OCI-LY3 (cell line): ENCODE data around the gene PCSK6.

Experiments
- H2AFZ ChIP-seq: fragments of 200-600, 300-600 bp; shearing (Covaris generic); 2 replicates; pipeline ENCODE4 v1.6.0; 2014; ENCODE audit warnings: antibody characterized with exemption, low read depth, low read length
- H3K27ac ChIP-seq: fragments of 200-600, 300-600 bp; sonication (generic); 2 replicates; pipeline ENCODE4 v1.5.1; 2014; ENCODE audit warnings: mild to moderate bottlenecking, low read length, moderate library complexity, mixed read lengths
- H3K27me3 ChIP-seq: fragments of 200-600, 300-600 bp; sonication (generic); 2 replicates; pipeline ENCODE4 v1.6.1; 2014; ENCODE audit warnings: low read depth, low read length, mixed read lengths
- H3K36me3 ChIP-seq: fragments of 200-600, 300-600 bp; sonication (generic); replicated peaks from 2 replicates; pipeline ENCODE3; 2014; ENCODE audit warnings: low read depth, low read length, mixed read lengths
- H3K4me1 ChIP-seq: fragments of 300-600, 200-600 bp; sonication (generic); 2 replicates; pipeline ENCODE4 v1.6.1; 2014; ENCODE audit warnings: low read length, mixed read lengths
- H3K4me2 ChIP-seq: fragments of 200-600, 300-600 bp; sonication (generic); 2 replicates; pipeline ENCODE4 v1.6.1; 2014; ENCODE audit warnings: low read length, mixed read lengths
- H3K4me3 ChIP-seq: fragments of 300-600, 200-600 bp; sonication (generic); 2 replicates; pipeline ENCODE4 v1.5.1; 2014; ENCODE audit warnings: antibody characterized with exemption, mild to moderate bottlenecking, low read length, moderate library complexity
- H3K79me2 ChIP-seq: fragments of 300-600, 200-600 bp; shearing (Covaris generic); 2 replicates; pipeline ENCODE4 v1.6.1; 2014; ENCODE audit warnings: mild to moderate bottlenecking, low read length, mixed read lengths
- H3K9ac ChIP-seq: fragments of 300-600, 200-600 bp; shearing (Covaris generic); 2 replicates; pipeline ENCODE4 v1.6.0; 2014; ENCODE audit warnings: mild to moderate bottlenecking, low read length, moderate library complexity
- H3K9me3 ChIP-seq: fragments of 200-600, 300-600 bp; shearing (Covaris generic); 2 replicates; pipeline ENCODE4 v1.6.1; 2014; ENCODE audit warnings: low read length, mixed read lengths; ENCODE audit not compliant: insufficient read depth
- H4K20me1 ChIP-seq: fragments of 200-600, 300-600 bp; sonication (generic); 2 replicates; pipeline ENCODE4 v1.6.1; 2016; ENCODE audit warnings: low read length, mixed read lengths; ENCODE audit not compliant: insufficient read depth
- CTCF ChIP-seq: fragments of 200-600, 300-600 bp; sonication (generic); IDR thresholded peaks from 2 replicates; pipeline ENCODE4 v1.5.1; 2014; ENCODE audit warnings: antibody characterized with exemption, low read length, low read depth
- EZH2phosphoT487 ChIP-seq: fragments of 200-600 bp; shearing (Covaris generic); IDR thresholded peaks from 2 replicates; pipeline ENCODE4 v1.6.1; 2018; ENCODE audit warnings: antibody characterized with exemption, mixed run types, low read depth

The PCSK6 gene

GRCh38 chr15:101444015-101444414, 45.5 kb downstream of the PCSK6 start:
- H3K27ac ChIP-seq: no peak overlapping the region
- TF ChIP-seq CTCF: no peak
- peaks cover 46% of the 10 kb centered on the region for H3K27me3 ChIP-seq
- no peak overlapping the region for H3K4me2 ChIP-seq
- no peaks in the 10 kb centered on the region for H4K20me1 ChIP-seq
- H3K36me3 ChIP-seq: no peaks in the 10 kb centered on the region
- no peak overlapping the region for H3K9ac ChIP-seq
- H3K9me3 ChIP-seq: no peaks in the 10 kb centered on the region
- H3K4me1 ChIP-seq: no peaks in the 10 kb centered on the region
- no peak overlapping the region for H2AFZ ChIP-seq
- H3K79me2 ChIP-seq: no peaks in the 10 kb centered on the region
- no peak overlapping the region for H3K4me3 ChIP-seq

- Histone ChIP-seq H3K4me3 (no peak overlapping the region), H3K9me3 (no peaks in the 10 kb centered on the region), H3K27me3 (peaks cover 52% of the 10 kb centered on the region), H3K4me1 (no peaks in the 10 kb centered on the region), H3K79me2 (no peaks in the 10 kb centered on the region), H3K9ac (no peak overlapping the region), H4K20me1 (no peaks in the 10 kb centered on the region), H2AFZ (no peak overlapping the region), H3K36me3 (no peaks in the 10 kb centered on the region), H3K4me2 (no peak overlapping the region), H3K27ac (no peak overlapping the region)
- no peak for TF ChIP-seq CTCF
- TF ChIP-seq EZH2phosphoT487: no peak
Measured at GRCh38 chr15:101442272-101442671, 47.2 kb downstream of the PCSK6 start.

- H2AFZ ChIP-seq: no peak overlapping the region
Measured at GRCh38 chr15:101441696-101442095, 47.8 kb downstream of the PCSK6 start.

GRCh38 chr15:101440846-101441590, 48.5 kb downstream of the PCSK6 start:
- Histone ChIP-seq H3K9ac (no peak overlapping the region), H3K79me2 (no peaks in the 10 kb centered on the region), H3K4me1 (no peaks in the 10 kb centered on the region), H3K36me3 (no peaks in the 10 kb centered on the region), H2AFZ (no peak overlapping the region), H4K20me1 (no peaks in the 10 kb centered on the region), H3K27ac (no peak overlapping the region), H3K4me2 (no peak overlapping the region), H3K4me3 (no peak overlapping the region), H3K9me3 (no peaks in the 10 kb centered on the region), H3K27me3 (peaks cover 52% of the 10 kb centered on the region)
- no peak for TF ChIP-seq CTCF
- TF ChIP-seq EZH2phosphoT487: no peak

More at GRCh38 chr15:101441696-101442095, 47.8 kb downstream of the PCSK6 start:
- Histone ChIP-seq H3K4me1 (no peaks in the 10 kb centered on the region), H3K79me2 (no peaks in the 10 kb centered on the region), H3K36me3 (no peaks in the 10 kb centered on the region), H3K9me3 (no peaks in the 10 kb centered on the region), H3K27me3 (peaks cover 52% of the 10 kb centered on the region), H3K27ac (no peak overlapping the region), H3K4me3 (no peak overlapping the region), H3K9ac (no peak overlapping the region), H3K4me2 (no peak overlapping the region), H4K20me1 (no peaks in the 10 kb centered on the region)
- no peak for TF ChIP-seq EZH2phosphoT487
- no peak for TF ChIP-seq CTCF
